ENCODE data around the gene PIMREG.

The PIMREG gene

DNA sequence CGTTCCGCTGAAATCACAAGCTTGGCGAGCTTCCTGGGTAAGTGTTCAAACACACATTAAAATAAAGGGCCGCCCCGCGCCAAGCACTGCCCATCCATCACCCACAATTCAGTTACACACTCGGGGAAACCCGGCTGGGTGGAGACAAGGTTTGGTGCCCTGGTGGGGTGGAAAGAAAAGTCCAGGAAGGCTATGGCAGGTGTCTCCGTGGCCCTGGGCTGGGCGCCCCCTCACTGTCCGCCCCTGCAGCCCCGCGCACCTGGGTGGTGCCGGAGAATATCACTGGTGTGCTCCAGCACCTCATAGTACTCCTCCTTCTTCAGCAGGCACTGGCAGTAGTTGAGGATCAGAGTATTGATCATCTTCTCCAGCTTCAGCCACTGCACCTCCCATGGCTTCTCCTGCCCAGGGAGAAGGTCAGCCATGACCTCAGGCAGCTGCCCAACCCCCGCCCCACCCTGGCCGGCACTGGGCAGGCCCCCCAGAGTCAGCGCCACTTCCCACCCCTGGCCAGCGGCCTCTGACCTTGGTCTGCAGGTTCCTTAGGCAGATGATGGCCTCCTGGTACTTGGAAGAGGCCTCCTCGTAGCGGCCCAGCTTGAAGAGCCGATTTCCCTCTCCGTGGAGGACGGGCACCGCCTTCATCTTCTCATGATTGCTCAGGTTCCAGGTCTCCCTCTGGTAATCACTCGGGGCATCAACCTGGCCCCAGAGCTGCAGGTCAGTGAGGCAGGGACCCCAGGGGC is 17.7 kb upstream of the PIMREG start:
- POLR2A ChIA-PET = no interaction called here
- no peaks in the 10 kb centered on the region for H3K4me1 ChIP-seq (ENCODE audit: control insufficient read depth, insufficient read depth, low read length)
- CTCF ChIA-PET = interaction anchor here (0.6 to 1.0 kb wide), 3 partner anchors 48 to 834 kb away, joined by 3 to 5 read pairs (median 3); no protein-coding TSS in a partner anchor
- H3K9me3 ChIP-seq (ENCODE audit: control insufficient read depth, insufficient read depth, low read depth, low read length) = no peaks in the 10 kb centered on the region; the same call in 1 of the 2 replicates
- no peak overlapping the region for H3K27ac ChIP-seq (ENCODE audit: extremely low read depth, low read depth, low read length)
- TF ChIP-seq, protein P1, sequence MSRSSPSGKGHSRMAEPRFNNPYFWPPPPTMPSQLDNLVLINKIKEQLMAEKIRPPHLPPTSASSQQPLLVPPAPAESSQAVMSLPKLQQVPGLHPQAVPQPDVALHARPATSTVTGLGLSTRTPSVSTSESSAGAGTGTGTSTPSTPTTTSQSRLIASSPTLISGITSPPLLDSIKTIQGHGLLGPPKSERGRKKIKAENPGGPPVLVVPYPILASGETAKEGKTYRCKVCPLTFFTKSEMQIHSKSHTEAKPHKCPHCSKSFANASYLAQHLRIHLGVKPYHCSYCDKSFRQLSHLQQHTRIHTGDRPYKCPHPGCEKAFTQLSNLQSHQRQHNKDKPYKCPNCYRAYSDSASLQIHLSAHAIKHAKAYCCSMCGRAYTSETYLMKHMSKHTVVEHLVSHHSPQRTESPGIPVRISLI (tag by site-specific recombination; IDR thresholded peaks at IDR 0.05) = no peak
- TF ChIP-seq ZNF560 (tag by site-specific recombination; IDR thresholded peaks at IDR 0.05; ENCODE audit: borderline replicate concordance) (no peak), SP3 (tag by site-specific recombination; IDR thresholded peaks at IDR 0.05) (no peak), EGR2 (tag by site-specific recombination; IDR thresholded peaks at IDR 0.05; ENCODE audit: low read depth) (no peak), ZNF354C (tag by site-specific recombination; IDR thresholded peaks at IDR 0.05; ENCODE audit: borderline replicate concordance, low read depth) (no peak), SP7 (tag by site-specific recombination; IDR thresholded peaks at IDR 0.05) (no peak), ZNF791 (tag by site-specific recombination; IDR thresholded peaks at IDR 0.05) (no peak), ZNF223 (tag by site-specific recombination; IDR thresholded peaks at IDR 0.05) (no peak), GLI2 (tag by site-specific recombination; IDR thresholded peaks at IDR 0.05; ENCODE audit: borderline replicate concordance, low read depth) (no peak), ZNF266 (tag by site-specific recombination; IDR thresholded peaks at IDR 0.05; ENCODE audit: low read depth) (no peak), ZNF423 (tag by site-specific recombination; IDR thresholded peaks at IDR 0.05) (no peak), ZNF521 (tag by site-specific recombination; IDR thresholded peaks at IDR 0.05) (no peak), ZNF629 (tag by site-specific recombination; IDR thresholded peaks at IDR 0.05) (no peak), ZNF514 (tag by site-specific recombination; IDR thresholded peaks at IDR 0.05) (no peak), ZNF843 (tag by site-specific recombination; IDR thresholded peaks at IDR 0.05) (no peak), TRIM28 (IDR thresholded peaks at IDR 0.05; ENCODE audit: borderline replicate concordance, low read length) (no peak), ZNF658 (tag by site-specific recombination; IDR thresholded peaks at IDR 0.05) (no peak)
- TF ChIP-seq, protein P2, sequence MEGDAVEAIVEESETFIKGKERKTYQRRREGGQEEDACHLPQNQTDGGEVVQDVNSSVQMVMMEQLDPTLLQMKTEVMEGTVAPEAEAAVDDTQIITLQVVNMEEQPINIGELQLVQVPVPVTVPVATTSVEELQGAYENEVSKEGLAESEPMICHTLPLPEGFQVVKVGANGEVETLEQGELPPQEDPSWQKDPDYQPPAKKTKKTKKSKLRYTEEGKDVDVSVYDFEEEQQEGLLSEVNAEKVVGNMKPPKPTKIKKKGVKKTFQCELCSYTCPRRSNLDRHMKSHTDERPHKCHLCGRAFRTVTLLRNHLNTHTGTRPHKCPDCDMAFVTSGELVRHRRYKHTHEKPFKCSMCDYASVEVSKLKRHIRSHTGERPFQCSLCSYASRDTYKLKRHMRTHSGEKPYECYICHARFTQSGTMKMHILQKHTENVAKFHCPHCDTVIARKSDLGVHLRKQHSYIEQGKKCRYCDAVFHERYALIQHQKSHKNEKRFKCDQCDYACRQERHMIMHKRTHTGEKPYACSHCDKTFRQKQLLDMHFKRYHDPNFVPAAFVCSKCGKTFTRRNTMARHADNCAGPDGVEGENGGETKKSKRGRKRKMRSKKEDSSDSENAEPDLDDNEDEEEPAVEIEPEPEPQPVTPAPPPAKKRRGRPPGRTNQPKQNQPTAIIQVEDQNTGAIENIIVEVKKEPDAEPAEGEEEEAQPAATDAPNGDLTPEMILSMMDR (tag by site-specific recombination; IDR thresholded peaks at IDR 0.05) = no peak
- TF ChIP-seq, protein P3, sequence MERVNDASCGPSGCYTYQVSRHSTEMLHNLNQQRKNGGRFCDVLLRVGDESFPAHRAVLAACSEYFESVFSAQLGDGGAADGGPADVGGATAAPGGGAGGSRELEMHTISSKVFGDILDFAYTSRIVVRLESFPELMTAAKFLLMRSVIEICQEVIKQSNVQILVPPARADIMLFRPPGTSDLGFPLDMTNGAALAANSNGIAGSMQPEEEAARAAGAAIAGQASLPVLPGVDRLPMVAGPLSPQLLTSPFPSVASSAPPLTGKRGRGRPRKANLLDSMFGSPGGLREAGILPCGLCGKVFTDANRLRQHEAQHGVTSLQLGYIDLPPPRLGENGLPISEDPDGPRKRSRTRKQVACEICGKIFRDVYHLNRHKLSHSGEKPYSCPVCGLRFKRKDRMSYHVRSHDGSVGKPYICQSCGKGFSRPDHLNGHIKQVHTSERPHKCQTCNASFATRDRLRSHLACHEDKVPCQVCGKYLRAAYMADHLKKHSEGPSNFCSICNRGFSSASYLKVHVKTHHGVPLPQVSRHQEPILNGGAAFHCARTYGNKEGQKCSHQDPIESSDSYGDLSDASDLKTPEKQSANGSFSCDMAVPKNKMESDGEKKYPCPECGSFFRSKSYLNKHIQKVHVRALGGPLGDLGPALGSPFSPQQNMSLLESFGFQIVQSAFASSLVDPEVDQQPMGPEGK (tag by site-specific recombination; IDR thresholded peaks at IDR 0.05) = no peak
- no peaks in the 10 kb centered on the region for H3K36me3 ChIP-seq (ENCODE audit: control insufficient read depth in 2 of 2, insufficient read depth in 1 of 2, low read length in 2 of 2)
- no peak overlapping the region for H3K4me3 ChIP-seq (ENCODE audit: low read depth, low read length)

DNA sequence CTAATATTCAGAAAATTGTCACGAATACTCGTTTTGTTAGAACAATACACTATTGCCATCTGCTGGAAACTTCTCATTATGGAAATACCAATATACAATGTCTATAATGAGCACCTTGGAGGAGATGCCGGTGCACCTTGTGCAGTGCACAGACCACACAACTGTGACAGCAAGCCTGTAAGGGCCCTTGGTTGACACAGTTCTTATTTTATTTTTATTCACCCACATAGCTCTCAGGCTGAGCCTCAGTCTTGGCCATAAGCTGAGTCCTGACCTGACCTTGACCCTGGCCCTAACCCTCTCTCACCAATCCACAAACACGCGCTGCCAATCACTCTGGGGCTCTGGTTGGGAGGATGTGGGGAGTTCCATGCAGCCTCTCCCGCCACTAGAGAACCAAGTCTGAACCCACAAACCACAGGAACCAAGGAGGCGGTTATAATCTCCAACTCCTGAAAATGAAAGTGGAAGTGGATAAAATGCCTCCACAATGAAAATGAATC is 16.9 kb upstream of the PIMREG start:
- H3K27ac ChIP-seq (ENCODE audit: extremely low read depth, low read depth, low read length) = no peak overlapping the region
- H3K36me3 ChIP-seq (ENCODE audit: control insufficient read depth in 2 of 2, insufficient read depth in 1 of 2, low read length in 2 of 2) = no peaks in the 10 kb centered on the region
- ChIA-PET POLR2A (no interaction called here), CTCF (interaction anchor here (0.6 to 1.0 kb wide), 4 partner anchors 9 to 835 kb away, joined by 3 to 5 read pairs (median 4); no protein-coding TSS in a partner anchor)
- no peaks in the 10 kb centered on the region for H3K4me1 ChIP-seq (ENCODE audit: control insufficient read depth, insufficient read depth, low read length)
- no peak for TF ChIP-seq ZNF157 (tag by site-specific recombination; IDR thresholded peaks at IDR 0.05)
- TF ChIP-seq ZNF654 (tag by site-specific recombination; IDR thresholded peaks at IDR 0.05; ENCODE audit: low read depth) = 0 out of 2 replicates have a peak, but pooled peaks have one; percentile 15
- H3K9me3 ChIP-seq (ENCODE audit: control insufficient read depth, insufficient read depth, low read depth, low read length) = no peaks in the 10 kb centered on the region; the same call in 1 of the 2 replicates
- no peak overlapping the region for H3K4me3 ChIP-seq (ENCODE audit: low read depth, low read length)

Data from HEK293 (cell line).